AG04449 (cell line): ENCODE measurements around the gene CYTIP.

Source experiments
- CTCF ChIA-PET: fragments of 350-600 bp; formaldehyde crosslinking; extraction: SDS; loops from one replicate; lab custom pipeline; 2021; ENCODE audit warnings: antibody characterized with exemption; lab: Yijun Ruan, JAX
- POLR2A ChIA-PET: fragments of 400-600, 350-600 bp; formaldehyde crosslinking; extraction: SDS; loops from one replicate; lab custom pipeline; 2020; ENCODE audit warnings: antibody characterized with exemption, inconsistent platforms; lab: Yijun Ruan, JAX
- DNase-seq: peaks from one replicate; pipeline ENCODE4 v3.0.0-alpha.2; 2010; ENCODE audit warnings: low read depth, low spot score
- H3K4me3 ChIP-seq: 2 replicates; pipeline ENCODE4 v1.5.1; 2011; ENCODE audit warnings: low read depth, mild to moderate bottlenecking, control low read depth, low read length
- CTCF ChIP-seq: IDR thresholded peaks from one replicate; pipeline ENCODE4 v1.5.1; 2011; ENCODE audit warnings: mild to moderate bottlenecking, moderate library complexity, low read length, control low read depth, inconsistent platforms; ENCODE audit not compliant: insufficient read depth; ENCODE audit errors: missing control alignments

Gene CYTIP

DNA sequence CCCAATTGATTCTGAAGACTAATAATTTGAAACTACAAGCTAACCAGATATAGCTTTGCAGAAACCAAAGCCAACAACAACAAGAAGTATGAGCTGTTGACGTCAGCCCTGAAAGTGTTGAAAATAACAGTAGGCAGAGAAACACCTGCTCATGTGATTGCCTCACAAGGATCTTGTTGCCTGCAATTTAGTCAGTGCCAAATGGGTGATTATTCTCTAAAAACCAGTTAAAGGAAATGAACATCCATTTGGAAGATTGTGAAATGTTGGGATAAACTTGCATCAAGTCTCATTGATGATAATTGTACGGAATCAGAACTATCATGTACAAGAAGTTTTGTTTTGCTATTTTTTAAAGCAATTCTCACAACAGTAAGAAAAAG, 2.8 kb downstream of the CYTIP start:
- POLR2A ChIA-PET, result no interaction called here
- DNase-seq, result no peak
- no peak for TF ChIP-seq CTCF
- H3K4me3 ChIP-seq, result no peak overlapping the region
- CTCF ChIA-PET, result no interaction called here

- no peak for TF ChIP-seq CTCF
- H3K4me3 ChIP-seq, result no peak overlapping the region
- DNase-seq, result no peak
- POLR2A ChIA-PET, result no interaction called here
- CTCF ChIA-PET, result interaction anchor here (1.0 to 1.5 kb wide), 2 partner anchors 12 to 138 kb away, joined by 3 to 7 read pairs; no protein-coding TSS in a partner anchor
Observed at GRCh38 chr2:157440404-157441071, 3.4 kb downstream of the CYTIP start.

DNA sequence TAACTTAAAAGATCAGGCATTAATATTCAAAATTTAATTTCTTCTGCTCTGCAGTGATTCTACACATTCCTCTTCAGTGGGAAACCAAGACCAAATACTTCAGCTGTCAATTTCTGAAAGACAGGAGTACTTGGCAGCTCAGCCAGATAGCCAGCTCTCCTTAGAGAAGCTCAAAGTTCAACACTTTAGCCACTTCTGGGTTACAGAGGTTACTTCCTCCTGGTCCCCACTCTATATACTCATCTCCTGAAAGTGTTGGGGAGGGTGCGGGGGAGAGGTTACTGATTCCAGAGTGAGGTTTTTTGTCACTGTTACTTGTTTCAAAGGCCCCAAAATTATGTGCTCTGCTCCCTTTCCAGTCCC, 4.1 kb downstream of the CYTIP start:
- H3K4me3 ChIP-seq, result no peak overlapping the region
- POLR2A ChIA-PET, result no interaction called here
- CTCF ChIA-PET, result interaction anchor here (1.0 to 2.2 kb wide), 4 partner anchors 11 to 137 kb away, joined by 3 to 15 read pairs (median 6); no protein-coding TSS in a partner anchor
- no peak for DNase-seq
- no peak for TF ChIP-seq CTCF

DNA sequence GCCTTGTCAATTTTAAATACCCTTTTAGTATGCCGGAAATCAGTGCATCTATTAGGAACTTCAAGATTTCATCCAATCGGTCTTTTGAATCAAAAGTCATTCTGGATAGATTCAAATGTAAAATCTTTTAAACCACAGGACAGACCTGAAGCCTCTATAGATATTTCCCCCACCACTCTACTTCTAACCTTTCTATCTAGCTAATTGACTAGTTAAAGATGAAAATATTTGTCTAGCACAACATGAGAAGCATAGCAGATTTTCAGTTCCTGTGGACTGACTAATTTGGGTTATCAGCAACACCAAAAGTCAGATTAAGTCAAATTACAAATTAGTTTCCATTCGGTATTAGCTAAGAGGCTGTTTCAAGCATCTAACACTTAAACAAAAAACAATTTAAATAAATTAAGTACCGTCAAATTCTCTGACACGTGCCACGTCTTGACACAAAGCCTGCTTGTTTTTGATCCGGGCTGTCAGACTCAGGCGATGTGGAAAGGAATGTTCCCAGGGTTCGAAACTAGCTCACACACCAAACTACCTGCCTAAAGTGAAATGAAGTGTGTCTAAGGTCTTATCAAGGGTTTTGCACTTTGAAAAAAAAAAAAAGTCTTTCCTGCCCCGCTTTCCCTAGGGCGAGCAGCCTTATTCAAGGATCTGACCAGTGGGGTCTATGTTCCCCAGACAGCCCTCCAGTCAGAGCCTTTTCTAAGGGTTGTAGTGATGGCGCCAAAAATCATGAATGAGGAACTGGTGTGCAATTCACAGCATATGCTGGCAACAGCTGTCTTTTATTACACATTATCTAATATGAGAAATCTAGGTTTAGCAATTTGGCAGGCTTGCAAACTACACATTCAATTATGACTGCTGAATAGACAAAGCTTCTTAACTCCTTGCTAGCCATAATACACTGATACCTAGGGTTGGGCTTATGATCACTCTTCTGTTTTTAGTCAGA, 4.7 kb downstream of the CYTIP start:
- no peak overlapping the region for H3K4me3 ChIP-seq
- no peak for TF ChIP-seq CTCF
- ChIA-PET CTCF (interaction anchor here (0.9 to 2.2 kb wide), 5 partner anchors 11 to 137 kb away, joined by 3 to 15 read pairs (median 4); no protein-coding TSS in a partner anchor), POLR2A (no interaction called here)
- no peak for DNase-seq

DNA sequence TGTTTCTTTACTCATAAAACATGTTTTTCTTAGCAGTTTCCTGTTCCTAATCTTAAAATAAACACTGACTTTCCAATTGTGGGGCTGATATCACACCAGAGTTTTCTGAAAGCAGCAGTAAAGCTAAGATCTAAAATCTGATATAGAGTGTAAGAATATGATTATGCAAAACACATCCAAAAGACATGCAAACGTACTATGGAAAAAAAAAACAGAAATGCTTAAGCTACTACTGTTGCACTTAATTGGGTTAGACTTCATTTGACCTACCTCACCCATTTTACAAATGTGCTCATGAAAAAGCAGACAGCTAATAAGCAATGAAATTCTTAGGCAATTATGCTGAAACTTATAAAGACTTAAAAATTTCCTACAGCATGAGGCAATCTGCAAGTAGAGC, 10.5 kb downstream of the CYTIP start:
- POLR2A ChIA-PET, result no interaction called here
- CTCF ChIA-PET, result interaction anchor here (1.4 to 1.7 kb wide), 2 partner anchors 65 to 105 kb away, joined by 3 to 4 read pairs; no protein-coding TSS in a partner anchor

More for the DNA sequence above, 10.5 kb downstream of the CYTIP start:
- H3K4me3 ChIP-seq, result no peak overlapping the region
- no peak for TF ChIP-seq CTCF
- no peak for DNase-seq
